GM12801 (cell line): ENCODE measurements around the gene PLAGL2.

Source experiments
- TF ChIP-seq, protein P1 (sequence below): IDR thresholded peaks from one replicate; pipeline ENCODE4 v1.5.1; 2011; ENCODE audit warnings: control low read depth; ENCODE audit not compliant: insufficient read length; ENCODE audit errors: extremely low read depth

The PLAGL2 gene

DNA sequence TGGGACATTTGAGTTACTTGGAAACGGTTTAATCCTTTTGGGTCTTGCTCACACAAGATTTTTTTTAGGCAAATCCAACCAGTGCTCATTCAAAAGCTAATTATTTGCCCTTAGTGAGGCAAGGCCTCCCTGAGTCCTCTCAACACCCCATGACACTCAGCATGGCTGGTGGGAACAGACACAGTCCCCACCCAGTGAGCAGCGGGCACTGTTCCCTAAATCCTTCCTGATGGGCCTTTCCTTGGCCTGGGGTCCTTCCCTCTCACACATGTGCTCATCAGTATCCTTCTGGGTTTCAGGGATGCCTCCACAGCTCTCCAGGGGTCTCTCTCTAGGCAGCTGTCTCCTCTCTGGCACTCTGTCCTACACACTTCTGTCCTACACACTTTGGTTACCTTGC is 28.0 kb downstream of the PLAGL2 start:
- TF ChIP-seq, protein P1, sequence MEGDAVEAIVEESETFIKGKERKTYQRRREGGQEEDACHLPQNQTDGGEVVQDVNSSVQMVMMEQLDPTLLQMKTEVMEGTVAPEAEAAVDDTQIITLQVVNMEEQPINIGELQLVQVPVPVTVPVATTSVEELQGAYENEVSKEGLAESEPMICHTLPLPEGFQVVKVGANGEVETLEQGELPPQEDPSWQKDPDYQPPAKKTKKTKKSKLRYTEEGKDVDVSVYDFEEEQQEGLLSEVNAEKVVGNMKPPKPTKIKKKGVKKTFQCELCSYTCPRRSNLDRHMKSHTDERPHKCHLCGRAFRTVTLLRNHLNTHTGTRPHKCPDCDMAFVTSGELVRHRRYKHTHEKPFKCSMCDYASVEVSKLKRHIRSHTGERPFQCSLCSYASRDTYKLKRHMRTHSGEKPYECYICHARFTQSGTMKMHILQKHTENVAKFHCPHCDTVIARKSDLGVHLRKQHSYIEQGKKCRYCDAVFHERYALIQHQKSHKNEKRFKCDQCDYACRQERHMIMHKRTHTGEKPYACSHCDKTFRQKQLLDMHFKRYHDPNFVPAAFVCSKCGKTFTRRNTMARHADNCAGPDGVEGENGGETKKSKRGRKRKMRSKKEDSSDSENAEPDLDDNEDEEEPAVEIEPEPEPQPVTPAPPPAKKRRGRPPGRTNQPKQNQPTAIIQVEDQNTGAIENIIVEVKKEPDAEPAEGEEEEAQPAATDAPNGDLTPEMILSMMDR, result no peak

DNA sequence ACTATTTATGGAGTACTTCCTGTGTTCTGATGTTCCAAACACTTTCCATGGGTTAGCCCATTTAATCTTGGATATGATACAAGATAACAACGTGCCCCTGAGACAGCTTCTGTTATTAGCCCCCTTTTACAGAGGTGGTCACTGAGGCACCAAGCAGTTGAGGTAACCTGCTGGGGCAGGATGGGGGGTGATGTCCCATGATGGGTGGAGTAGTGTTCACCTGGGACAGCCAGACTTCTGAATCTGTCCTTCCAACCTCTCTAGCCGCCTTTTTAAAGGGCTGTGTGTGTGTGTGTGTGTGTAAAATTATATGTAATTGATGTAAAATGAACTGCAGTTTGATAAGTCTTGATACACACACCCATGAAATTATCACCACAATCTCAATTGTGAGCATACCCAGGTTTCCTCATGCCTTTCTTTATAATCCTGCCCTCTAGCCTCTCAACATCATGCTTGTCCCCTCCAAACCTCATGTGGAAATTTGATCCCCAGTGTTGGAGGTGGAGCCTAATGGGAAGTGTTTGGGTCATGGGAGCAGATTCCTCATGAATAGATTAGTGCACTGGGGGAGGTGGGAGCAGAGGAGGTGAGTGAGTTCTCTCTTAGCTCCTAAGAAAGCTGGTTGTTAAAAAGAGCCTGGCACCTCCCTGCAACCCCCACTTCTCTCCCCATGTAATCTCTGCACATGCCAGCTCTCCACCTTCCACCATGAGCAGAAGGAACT is 39.2 kb downstream of the PLAGL2 start:
- TF ChIP-seq, protein P1, result no peak

GRCh38 chr20:32167552-32167951 is 40.0 kb downstream of the PLAGL2 start:
- TF ChIP-seq, protein P1, result no peak

DNA sequence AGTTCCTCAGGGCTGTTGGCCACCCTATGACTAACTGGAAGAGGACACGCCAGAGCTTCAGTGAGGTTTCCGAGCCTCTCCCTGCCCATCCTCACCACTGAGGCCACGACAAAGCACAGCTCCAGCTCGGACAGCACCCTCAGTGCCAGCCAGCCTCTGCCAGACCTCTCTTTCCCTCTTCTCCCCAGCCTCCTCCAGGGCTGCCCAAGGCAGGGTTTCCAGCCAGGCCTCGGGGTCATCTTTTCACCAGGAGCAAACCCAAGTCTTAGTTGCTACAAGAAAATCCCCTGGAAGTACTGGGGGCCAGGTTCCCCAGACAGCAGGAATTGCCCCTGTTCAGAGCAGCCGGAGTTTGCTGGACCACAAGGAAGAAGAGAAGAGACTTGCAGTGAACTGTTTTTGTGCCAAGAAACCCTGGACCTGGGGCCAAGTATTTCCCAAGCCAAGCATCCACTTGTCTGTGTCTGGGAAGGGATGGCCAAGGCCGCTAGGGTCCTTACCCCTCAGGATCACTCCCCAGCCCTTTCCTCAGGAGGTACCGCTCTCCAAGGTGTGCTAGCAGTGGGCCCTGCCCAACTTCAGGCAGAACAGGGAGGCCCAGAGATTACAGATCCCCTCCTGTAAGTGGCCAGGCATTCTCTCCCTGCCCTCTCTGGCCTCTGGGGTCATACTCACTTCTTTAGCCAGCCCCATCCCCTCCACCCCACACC is 41.6 kb downstream of the PLAGL2 start:
- TF ChIP-seq, protein P1, result no peak

DNA sequence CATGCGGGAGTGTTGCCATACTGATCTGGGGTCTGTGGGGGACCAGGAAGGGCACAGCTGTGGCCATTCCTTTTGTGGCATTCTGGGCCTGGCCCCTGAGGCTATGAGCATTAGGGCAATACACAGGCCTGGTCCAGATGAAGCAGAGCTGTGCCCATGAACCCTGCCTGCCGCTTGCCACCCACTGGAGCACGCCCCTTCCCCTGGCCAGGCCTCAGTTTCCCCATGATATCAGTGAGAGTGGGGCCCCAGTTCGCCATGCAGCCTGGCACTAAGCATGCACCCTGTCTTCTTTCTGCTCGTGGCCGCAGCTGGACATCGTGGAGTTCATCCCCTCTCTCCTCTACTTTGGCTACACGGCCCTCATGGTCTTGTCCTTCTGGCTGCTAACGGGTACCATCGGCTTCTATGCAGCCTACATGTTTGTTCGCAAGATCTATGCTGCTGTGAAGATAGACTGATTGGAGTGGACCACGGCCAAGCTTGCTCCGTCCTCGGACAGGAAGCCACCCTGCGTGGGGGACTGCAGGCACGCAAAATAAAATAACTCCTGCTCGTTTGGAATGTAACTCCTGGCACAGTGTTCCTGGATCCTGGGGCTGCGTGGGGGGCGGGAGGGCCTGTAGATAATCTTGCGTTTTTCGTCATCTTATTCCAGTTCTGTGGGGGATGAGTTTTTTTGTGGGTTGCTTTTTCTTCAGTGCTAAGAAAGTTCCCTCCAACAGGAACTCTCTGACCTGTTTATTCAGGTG is 42.4 kb downstream of the PLAGL2 start:
- TF ChIP-seq, protein P1, result no peak

DNA sequence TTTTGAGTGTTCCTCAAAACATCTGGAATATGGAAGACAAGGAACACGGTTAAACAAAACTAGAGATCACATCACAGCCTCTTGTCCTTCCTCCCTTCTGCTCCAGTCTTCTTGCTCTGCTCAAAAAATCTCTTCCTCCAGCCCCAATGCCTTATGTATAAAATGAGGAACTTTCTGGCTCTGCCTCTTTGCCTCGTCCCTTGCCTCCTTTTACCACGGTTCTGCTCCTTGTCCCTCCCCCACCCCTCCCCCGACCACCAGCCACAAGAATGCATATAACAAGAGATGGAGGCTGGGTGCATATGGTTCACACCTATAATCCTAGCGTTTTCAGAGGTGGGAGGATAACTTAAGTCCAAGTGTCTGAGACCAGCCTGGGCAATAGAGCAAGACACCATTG is 43.6 kb downstream of the PLAGL2 start:
- TF ChIP-seq, protein P1, result no peak

DNA sequence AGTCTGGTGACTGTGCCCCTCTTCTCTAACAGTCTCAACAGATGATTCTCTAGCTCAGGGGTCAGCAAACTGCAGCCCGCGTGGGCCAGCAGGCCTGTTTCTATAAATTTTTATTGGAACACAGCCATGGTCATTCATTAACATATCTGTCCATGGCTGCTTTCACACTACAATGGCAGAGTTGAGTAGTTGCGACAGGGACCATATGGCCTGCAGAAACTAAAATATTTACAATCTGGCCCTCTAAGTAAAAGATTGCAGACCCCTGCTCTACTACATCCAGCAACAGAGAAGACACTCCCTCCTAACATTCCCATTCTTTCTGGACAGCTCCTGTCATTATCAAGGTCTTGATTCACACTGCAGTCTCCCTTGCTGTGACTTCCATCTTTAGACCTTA is 45.2 kb downstream of the PLAGL2 start:
- TF ChIP-seq, protein P1, result no peak
